ENCODE measurements around the gene COL5A1.
A peak's percentile ranks its signal among the peaks of the same experiment; 100 is the strongest.

Gene COL5A1

DNA sequence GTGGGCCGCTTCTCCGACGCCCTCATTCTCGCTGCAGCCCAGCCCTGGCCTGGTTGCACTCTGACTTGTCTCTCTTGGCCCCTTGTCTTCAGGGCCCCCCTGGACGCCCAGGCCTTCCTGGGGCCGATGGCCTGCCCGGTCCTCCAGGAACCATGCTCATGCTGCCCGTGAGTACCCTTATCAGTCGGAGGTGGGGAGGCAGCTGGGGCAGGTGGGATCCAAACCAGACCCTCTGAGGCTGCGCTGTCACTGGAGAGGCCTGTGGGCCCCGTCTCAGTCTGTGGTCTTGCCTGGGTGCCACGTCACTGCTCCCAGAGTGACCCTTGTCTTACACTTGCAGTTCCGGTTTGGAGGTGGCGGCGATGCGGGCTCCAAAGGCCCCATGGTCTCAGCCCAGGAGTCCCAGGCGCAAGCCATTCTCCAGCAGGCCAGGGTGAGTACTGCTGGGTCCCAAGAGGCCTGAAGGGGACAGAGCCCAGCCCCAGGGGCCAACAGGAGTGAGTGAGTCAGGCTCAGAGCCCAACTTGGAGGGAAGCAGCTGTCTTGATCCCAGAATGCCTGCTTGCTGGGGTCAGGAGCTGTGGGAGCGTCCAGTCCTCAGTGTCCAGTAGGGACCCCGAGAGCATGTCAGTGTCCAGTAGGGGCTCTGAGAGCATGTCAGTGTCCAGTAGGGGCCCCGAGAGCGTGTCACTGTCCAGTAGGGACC, 109.0 kb downstream of the COL5A1 start:
- DNase-seq = no peak

DNA sequence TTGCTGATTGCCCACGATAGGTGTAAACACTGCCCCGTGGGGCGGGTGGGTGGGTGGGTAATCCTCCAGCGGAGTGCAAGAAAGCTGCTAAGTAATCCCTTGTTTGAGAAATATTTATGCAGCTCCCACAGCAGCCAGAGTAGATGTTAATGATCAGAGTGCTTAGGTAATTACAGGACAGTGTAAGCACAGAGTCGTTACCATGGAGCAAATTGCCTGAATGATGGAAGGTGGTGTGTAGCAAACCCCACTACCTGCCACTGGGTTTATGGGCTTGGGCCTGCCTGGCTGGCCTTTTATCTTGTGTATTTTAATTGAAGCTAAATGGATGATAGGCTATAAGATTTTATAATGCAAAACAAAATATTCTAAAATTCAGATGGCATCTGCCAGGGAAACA, 110.0 kb downstream of the COL5A1 start:
- no peak for DNase-seq

- DNase-seq = no peak
Measured at GRCh38 chr9:134752471-134753168, 111.0 kb downstream of the COL5A1 start.

GRCh38 chr9:134753191-134753590, 111.6 kb downstream of the COL5A1 start:
- no peak for DNase-seq

DNA sequence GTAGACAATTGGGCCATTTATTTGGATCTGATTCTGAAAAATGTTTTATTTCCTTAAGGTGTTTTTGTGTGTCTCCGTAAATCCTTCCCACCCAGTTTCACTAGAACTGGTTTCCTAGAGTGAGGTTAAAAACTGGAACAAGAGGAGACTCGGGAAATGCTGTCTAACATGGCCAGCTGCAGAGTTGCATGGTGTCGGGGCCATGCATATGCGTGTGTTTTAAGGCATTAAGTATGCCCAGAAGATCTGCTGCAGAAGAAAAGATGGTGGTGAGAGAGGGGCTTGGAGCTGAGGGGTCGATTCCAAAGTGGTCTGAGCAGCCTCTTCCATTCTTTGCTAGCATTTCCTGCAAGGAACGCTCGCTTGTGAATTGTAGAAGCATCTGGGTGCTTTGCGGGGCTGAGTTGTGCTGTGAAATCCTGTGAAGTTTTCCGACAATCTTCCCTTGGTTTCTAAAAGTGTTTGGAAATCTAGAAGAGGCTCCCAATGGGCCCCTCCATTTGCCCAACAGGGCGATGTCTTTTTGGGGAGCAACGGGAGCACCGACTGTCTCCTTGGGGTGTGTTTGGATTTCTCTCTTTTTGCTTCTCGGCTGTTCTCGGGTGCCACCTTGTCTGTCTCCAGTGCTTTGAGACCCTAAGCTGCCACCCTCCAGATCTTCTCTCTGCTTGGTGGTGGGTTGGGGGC, 113.8 kb downstream of the COL5A1 start:
- DNase-seq = no peak

- no peak for DNase-seq
Measured at GRCh38 chr9:134756098-134756497, 114.5 kb downstream of the COL5A1 start.

- DNase-seq = no peak
Measured at GRCh38 chr9:134757216-134757975, 115.8 kb downstream of the COL5A1 start.

DNA sequence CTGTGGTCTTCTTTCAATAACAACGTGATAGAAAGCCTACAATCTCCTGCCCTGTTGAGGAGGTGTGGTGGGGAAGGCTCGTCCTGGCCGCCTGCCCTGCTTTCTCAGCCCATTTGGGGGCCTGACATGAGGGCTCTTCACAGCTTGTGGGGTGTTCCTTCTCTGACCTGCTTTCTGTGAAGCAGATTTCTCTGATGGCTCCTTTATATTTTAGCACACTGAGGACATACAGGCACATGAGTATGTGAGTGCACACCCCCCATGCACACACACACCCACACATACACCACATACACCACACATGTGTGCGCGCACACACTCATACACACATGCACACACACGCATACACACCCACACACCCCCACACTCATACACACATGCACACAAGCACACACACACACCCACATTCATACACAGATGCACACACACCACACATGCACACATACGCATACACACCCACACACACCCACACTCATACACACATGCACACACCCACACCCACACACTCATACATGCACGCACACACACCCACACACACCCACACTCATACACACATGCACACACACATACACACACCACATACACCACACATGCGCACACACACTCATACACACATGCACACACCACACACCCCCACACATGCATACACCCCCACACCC, 117.5 kb downstream of the COL5A1 start:
- DNase-seq = peak; percentile 69

GRCh38 chr9:134759913-134760312, 118.3 kb downstream of the COL5A1 start:
- DNase-seq = no peak

DNA sequence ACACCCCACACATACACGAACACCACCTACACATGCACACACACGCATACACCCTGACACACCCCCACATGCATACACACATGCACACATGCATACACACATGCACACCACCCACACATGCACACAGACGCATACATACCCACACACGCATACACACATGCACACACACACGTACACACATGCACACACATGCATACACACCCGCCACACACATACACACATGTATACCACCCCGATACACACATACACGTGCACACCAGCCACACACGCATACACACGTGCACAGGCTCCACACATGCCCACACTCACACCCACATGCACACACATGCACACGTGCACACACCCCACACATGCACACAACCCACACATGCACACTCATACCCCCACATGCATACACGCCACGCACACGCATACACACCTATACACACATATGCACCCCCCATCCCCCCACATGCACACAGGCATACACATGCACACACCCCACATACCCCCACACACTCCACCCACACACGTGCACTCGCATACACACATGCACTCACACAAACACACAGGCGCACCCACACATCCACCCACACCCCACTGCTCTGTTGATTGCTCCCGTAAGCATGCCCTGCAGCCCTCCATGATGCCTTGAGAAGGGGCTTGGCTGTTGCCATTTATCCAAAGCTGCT, 119.3 kb downstream of the COL5A1 start:
- no peak for DNase-seq

DNA sequence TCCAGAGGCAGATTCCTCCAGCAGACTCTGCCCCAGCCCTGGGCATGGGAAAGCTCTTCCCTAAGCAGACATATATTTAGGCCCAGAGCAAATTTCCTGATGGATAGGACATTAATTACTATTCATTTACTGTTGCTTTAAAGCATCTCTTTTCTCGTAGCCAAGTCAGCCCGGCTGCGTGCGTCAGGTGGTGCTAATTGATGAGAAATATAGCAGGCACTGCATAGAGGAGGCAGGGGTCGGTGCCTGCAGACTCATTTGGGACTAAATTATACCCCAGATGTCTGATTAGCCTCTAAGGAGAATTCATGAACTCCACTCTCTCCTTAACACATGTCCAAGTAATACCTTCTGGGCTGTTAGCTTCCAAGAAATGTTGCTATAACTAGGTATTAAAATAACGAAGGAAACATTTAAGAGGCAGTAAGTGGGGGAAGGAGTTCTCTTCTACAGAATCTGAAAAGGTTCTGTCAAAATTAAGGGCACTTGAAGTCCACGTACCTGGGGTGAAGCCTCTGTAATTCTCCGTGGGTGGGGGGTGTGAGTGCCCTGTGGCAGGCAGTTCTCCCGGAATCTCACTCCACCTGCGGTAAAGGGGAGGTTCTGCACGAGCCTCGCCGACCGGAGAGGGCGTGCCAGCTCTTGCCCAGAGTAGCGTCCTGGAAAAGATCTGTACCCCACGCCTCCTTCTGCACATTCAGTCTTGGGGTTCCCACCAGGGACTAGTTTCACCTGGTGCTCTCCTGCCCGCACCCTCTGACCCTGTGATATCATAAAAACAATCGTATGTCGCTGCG, 123.1 kb downstream of the COL5A1 start:
- DNase-seq = no peak

DNA sequence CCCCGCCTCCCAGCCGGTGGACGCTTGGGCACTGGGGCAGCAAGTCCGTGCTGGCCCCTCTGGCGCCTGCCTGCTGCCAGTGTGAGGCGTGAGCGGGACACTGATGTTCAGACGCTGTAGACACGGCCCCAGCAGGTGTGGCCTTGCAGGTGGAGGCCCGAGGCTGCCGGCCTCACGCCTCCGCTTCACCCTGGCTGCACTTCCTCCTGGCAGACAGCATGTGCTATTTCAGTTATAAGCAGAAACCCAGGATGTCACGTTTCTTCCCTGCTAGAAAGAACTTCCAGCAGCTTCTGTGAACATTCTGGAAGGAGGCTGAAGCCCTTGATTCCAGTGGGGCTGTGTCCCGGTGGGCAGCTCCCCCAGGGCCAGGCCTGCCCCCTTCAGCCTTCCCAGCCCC, 124.2 kb downstream of the COL5A1 start:
- no peak for DNase-seq

GRCh38 chr9:134766587-134766986, 125.0 kb downstream of the COL5A1 start:
- DNase-seq = no peak

DNA sequence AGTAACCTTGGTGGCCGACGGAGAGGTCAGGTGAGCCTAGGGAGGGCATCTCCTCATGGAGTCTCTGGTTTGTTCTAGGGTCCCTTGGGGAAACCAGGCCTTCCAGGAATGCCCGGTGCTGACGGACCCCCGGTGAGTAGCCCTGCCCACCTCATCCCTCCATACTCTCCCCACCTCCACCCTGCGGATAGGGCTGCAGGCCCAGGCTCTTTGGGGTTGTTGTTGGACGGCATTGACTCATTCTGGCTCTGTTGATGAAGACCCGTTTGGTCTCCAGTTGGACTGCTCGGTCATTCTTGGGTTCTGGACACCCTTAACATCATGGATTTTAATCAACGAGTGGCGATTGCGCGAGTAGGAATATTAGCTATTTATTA, 126.7 kb downstream of the COL5A1 start:
- no peak for DNase-seq

GRCh38 chr9:134768709-134769351, 127.2 kb downstream of the COL5A1 start:
- DNase-seq = peak; percentile 55

- DNase-seq = no peak
Measured at GRCh38 chr9:134770972-134771971, 129.7 kb downstream of the COL5A1 start.

DNA sequence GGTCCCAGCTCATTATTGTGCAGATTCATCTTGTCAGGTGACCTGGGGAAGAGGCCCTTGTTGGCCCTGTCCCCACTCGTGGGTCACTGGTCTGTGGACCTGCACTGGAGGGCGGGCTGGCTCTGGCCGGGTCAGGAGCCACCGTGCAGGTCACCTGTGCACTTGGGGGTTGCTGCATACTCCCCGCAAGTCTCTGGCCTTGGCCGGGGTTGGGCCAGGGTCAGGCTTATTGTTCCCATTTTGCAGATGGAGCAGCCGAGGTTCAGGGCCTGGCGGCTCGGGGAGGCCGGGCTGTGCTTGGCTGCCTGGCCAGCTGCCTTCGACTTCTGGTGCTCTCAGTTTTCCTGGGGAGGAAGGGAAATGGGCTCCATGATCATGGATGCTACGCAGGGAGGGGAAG, 130.7 kb downstream of the COL5A1 start:
- no peak for DNase-seq

DNA sequence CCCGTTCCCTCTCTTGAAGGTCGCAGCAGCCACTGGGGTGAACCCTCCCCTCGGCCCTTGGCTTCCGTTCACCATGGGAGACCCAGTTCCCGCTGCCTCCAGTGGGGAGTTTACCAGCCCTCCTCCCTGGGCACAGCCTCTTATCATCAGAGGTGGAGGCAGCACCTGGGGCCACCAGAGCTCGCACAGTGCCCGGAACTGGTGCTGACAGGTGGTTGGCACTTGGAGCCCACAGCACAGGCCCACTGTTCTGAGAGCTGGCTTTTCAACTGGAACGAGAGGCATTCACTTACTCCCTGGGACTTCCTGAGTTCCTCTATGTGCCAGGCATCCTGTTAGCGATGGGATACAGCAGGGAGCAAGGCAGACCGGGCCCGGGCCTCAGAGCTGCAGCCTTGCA, 132.2 kb downstream of the COL5A1 start:
- no peak for DNase-seq

- DNase-seq = no peak
Measured at GRCh38 chr9:134774410-134774809, 132.8 kb downstream of the COL5A1 start.
